ENCODE results near the gene SMPD4. TPM values are rescaled to one million over a fixed set of nuclear protein-coding genes. Genes with fewer than 3 reads are reported as not detected.
"Not testable (repeated sequence)": the region's sequence is repeated elsewhere in the genome, so short reads cannot be mapped to it uniquely, and the experiment has no call there.

Gene SMPD4
- total RNA-seq, 4 donors from 2014 or later = 52.7 to 140 (median 65.0) TPM

DNA sequence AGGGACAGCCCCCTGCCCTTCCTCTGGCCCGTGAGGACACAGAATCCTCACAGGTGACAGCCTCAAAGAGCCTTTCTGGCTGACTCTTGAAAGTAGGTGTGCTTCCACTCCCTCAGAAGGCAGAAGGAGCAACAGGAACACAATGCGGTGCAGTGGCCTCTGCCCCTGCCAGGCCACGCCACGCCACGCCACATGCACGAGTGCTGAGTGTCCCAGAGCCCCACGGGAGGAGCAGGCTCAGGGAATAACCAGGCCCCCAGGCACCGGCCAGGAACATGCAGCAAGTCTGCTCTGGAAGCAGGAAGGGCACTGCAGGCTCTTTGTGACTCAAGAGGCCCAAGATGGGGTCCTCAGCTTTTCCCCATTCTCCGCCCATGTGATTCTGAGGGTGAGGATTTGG, 18.4 kb downstream of the SMPD4 start:
- WGBS = 92% methylated on average over 9 of the region's 9 CpGs
- no peak for DNase-seq (ENCODE audit: low spot score in 2 of 2)
- Histone ChIP-seq H3K4me1 (no peaks in the 10 kb centered on the region), H3K36me3 (peaks cover 74% of the 10 kb centered on the region), H3K27me3 (no peaks in the 10 kb centered on the region), H3K9me3 (no peaks in the 10 kb centered on the region), H3K4me3 (no peak overlapping the region), H3K27ac (no peak overlapping the region)
- TF ChIP-seq, protein P1, sequence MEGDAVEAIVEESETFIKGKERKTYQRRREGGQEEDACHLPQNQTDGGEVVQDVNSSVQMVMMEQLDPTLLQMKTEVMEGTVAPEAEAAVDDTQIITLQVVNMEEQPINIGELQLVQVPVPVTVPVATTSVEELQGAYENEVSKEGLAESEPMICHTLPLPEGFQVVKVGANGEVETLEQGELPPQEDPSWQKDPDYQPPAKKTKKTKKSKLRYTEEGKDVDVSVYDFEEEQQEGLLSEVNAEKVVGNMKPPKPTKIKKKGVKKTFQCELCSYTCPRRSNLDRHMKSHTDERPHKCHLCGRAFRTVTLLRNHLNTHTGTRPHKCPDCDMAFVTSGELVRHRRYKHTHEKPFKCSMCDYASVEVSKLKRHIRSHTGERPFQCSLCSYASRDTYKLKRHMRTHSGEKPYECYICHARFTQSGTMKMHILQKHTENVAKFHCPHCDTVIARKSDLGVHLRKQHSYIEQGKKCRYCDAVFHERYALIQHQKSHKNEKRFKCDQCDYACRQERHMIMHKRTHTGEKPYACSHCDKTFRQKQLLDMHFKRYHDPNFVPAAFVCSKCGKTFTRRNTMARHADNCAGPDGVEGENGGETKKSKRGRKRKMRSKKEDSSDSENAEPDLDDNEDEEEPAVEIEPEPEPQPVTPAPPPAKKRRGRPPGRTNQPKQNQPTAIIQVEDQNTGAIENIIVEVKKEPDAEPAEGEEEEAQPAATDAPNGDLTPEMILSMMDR (IDR thresholded peaks at IDR 0.05) = no peak
- TF ChIP-seq POLR2A (IDR thresholded peaks at IDR 0.05) (no peak), EP300 (IDR thresholded peaks at IDR 0.05) (no peak), POLR2AphosphoS5 (IDR thresholded peaks at IDR 0.05) (no peak)

DNA sequence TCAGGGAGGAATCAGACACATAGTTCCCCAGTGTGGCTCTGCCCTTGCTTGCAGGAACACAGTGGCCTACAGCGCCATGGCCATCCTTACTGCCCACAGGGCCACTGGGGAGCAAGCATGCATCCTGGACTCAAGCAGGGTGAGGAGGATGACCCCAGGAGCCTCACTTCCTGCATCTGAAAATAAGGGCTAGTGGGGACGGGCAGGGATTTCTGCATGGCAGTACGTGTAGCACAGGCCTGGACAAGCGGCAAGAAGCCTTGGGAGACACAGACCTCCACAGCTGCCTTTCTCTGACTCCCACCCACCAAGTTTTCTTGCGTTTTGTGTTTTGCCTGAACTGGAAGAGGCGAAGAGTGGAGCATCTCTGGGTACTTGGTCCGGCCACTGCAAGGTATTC, 18.9 kb downstream of the SMPD4 start:
- H3K27ac ChIP-seq; H3K9me3 ChIP-seq; H3K27me3 ChIP-seq; H3K4me1 ChIP-seq; H3K4me3 ChIP-seq; DNase-seq (ENCODE audit: low spot score in 2 of 2): not testable (repeated sequence)
- H3K36me3 ChIP-seq = peaks cover 74% of the 10 kb centered on the region
- 98% methylated on average over 6 of the region's 7 CpGs for WGBS

DNA sequence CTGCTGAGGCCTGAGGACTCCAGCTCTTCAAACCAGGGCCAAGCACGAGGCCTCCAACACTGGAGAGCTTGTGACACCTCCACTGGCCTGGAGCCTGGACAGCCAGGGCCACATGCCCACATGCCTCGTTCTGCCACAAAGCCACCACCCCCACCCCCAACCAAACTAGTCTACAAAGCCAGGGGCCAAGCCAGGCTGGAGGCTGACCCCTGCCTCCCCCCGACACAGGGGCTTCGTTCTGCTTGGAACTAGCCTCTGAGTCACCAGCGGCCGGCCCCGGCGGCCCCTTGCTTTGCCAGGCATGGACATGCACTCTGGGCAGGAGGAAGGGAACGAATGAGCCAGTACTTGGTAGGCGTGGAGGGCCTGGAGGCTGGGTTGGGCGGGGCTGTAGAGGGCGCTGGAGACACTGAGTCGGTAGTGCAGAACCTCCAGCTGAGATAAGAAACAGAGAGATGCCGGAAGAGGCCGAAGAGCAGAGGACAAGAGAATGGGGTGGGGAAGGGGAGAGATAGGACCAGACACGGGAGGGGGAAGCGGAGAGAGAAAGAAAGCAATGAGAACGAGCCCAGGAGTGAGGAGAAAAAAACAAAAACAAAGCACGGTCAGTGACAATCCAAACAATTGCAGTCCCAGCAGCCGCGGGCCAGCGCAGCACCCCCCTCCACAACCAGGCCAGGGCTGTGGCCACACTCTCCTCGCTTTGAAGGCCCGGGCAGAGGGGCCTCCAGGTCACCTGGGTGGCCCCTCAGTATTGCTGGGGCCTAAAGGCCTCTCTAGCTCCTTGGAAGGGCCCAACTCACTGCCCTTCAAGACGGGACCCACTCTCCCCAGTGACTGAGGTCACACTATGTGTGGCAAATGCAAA, 20.3 kb downstream of the SMPD4 start:
- not testable (repeated sequence) for H3K27ac ChIP-seq; H3K27me3 ChIP-seq; H3K4me3 ChIP-seq; H3K4me1 ChIP-seq; DNase-seq (ENCODE audit: low spot score in 2 of 2); H3K9me3 ChIP-seq
- WGBS = 83% methylated on average over 21 of the region's 25 CpGs
- peaks cover 69% of the 10 kb centered on the region for H3K36me3 ChIP-seq

DNA sequence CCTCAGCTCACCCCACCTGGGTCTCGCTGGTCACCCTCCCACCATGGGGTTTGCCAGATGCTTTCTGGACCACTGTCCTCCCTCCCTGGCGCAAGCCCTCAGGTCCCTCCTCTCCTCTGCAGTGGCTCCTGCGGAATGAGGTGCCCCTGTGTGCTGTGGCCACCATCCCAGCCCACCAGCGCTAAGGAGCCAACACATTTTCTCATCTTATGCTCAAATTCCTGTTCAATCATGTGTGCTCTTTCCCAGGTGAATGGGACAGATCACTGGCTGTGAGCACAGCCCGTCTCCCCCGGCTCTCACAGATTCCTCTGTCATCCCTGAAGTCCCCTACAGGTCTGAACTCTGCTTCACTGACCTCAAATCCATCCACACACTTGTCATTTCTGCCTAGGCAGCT, 21.3 kb downstream of the SMPD4 start:
- Histone ChIP-seq H3K9me3 (no peaks in the 10 kb centered on the region), H3K36me3 (peaks cover 69% of the 10 kb centered on the region), H3K27ac (no peak overlapping the region), H3K4me1 (no peaks in the 10 kb centered on the region), H3K4me3 (no peak overlapping the region), H3K27me3 (no peaks in the 10 kb centered on the region)
- no peak for DNase-seq (ENCODE audit: low spot score in 2 of 2)
- TF ChIP-seq, protein P1 (IDR thresholded peaks at IDR 0.05) = no peak
- no peak for TF ChIP-seq POLR2A (IDR thresholded peaks at IDR 0.05)
- no peak for TF ChIP-seq POLR2AphosphoS5 (IDR thresholded peaks at IDR 0.05)
- no peak for TF ChIP-seq EP300 (IDR thresholded peaks at IDR 0.05)
- WGBS = 98% methylated on average over 6 of the region's 6 CpGs

DNA sequence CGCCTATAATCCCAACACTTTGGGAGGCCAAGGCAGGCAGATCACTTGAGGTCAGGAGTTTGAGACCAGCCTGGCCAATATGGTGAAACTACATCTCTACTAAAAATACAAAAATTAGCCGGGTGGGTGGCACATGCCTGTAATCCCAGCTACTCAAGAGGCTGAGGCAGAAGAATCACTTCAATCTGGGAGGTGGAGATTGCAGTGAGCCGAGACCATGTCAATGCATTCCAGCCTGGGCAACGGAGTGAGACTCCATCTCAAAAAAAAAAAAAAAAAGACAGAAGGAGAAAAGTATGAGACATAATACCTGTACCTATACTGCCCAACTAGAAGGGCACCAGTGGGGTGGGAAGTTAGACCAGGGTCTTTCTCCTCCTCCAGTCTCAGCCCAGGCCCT, 22.0 kb downstream of the SMPD4 start:
- H3K4me1 ChIP-seq; H3K4me3 ChIP-seq; H3K27ac ChIP-seq; H3K9me3 ChIP-seq; DNase-seq (ENCODE audit: low spot score in 2 of 2); H3K27me3 ChIP-seq: not testable (repeated sequence)
- peaks cover 70% of the 10 kb centered on the region for H3K36me3 ChIP-seq
- 95% methylated on average over 4 of the region's 4 CpGs for WGBS

DNA sequence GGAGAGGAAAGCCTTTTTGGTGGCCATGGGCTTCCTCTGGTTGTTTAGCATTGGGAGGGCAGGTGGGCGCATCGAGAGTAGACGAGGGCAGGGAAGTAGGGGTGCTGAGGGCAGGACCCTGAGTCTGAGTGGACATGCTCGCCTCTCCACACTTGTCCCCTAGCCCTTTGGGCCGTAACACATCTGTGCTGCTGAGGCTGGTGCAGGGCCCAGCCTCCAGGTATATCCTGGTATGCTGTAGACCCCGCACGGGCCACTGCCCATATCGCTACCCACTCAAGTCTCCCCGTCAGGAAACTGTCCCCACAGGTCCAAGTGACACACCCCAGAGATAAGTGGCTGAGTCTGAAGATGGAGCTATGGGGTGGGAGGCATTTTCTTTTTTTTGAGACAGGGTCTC, 22.8 kb downstream of the SMPD4 start:
- 94% methylated on average over 9 of the region's 9 CpGs for WGBS

DNA sequence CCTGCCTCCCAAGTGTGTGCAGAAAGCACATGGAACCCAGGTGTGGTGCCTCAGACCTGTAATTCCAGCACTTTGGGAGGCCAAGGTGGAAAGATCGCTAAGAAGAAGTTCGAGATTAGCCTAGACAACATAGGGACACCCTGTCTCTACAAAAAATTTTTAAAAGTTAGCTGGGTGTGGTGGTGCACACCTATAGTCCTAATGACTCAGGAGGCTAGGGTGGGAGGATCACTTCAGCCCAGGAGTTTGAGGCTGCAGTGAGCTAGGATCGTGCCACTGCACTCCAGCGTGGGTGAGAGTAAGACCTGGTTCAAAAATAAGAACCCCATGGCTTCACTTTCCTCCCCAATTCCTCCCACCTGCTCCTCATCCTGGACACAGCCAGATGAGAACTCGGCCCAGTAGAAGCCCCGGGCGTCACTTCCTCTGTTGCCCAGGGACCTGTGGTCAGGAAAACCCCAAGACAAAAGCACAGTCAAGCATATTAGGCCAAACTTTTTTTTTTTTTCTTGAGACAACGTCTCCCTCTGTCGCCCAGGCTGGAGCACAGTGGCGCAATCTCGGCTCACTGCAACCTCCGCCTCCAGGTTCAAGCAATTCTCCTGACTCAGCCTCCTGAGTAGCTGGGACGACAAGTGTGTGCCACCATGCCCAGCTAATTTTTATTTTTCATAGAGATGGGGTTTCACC, 23.4 kb downstream of the SMPD4 start:
- not testable (repeated sequence) for H3K27ac ChIP-seq; H3K4me1 ChIP-seq; H3K9me3 ChIP-seq; H3K27me3 ChIP-seq; DNase-seq (ENCODE audit: low spot score in 2 of 2); H3K4me3 ChIP-seq
- peaks cover 69% of the 10 kb centered on the region for H3K36me3 ChIP-seq
- WGBS = 77% methylated on average over 13 of the region's 13 CpGs

More for the DNA sequence above, 22.8 kb downstream of the SMPD4 start:
- peaks cover 70% of the 10 kb centered on the region for H3K36me3 ChIP-seq
- H3K27me3 ChIP-seq = no peaks in the 10 kb centered on the region
- H3K9me3 ChIP-seq = no peaks in the 10 kb centered on the region
- H3K27ac ChIP-seq = no peak overlapping the region
- no peak overlapping the region for H3K4me3 ChIP-seq
- TF ChIP-seq POLR2AphosphoS5 (IDR thresholded peaks at IDR 0.05) (no peak), POLR2A (IDR thresholded peaks at IDR 0.05) (no peak), EP300 (IDR thresholded peaks at IDR 0.05) (no peak)
- TF ChIP-seq, protein P1 (IDR thresholded peaks at IDR 0.05) = no peak
- DNase-seq (ENCODE audit: low spot score in 2 of 2) = no peak
- H3K4me1 ChIP-seq = no peaks in the 10 kb centered on the region

DNA sequence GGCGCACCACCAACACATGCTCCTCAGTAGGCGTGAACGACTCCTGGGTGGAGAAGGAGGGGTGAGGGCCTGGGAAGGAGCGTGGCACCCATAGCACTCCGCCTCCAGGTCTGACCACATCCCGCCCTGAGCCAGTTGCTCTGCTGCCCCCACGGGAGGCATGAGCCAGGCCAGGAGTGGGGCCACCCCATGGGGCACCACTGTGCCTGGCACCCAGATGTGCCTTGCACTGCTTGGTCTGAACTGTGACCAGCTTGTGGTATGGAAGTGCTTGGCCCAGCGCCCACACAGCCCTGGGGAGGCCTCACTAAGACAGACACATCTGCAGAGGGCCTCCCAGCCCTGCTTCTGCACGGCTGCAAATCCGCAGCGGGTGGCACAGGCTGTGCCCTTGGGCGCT, 24.0 kb downstream of the SMPD4 start:
- H3K27me3 ChIP-seq; H3K4me1 ChIP-seq; DNase-seq (ENCODE audit: low spot score in 2 of 2); H3K4me3 ChIP-seq; H3K9me3 ChIP-seq; H3K27ac ChIP-seq: not testable (repeated sequence)
- 82% methylated on average over 8 of the region's 12 CpGs for WGBS
- H3K36me3 ChIP-seq = peaks cover 69% of the 10 kb centered on the region
